K562 (cell line): Measurements from ENCODE around the gene LIMS2. TPM values are rescaled to one million over a fixed set of nuclear protein-coding genes. Genes with fewer than 3 reads are reported as not detected.

Experiments used
- ATAC-seq: fragments of 200-7000 bp; cut with Tn5 transposase; 3 replicates; pipeline ENCODE4 v1.9.1; 2020; ENCODE audit warnings: moderate library complexity
- BruUV-seq: library from RNA; stranded (reverse); fragments of 400-500 nt; replicated peaks from 2 replicates; lab custom pipeline; 2021; lab: Mats Ljungman, UMichigan
- CTCF ChIA-PET: fragments of 300-600 bp; formaldehyde crosslinking; extraction: SDS; loops from one replicate; lab custom pipeline; 2021; ENCODE audit warnings: low intra/inter-chr PET ratio; lab: Yijun Ruan, JAX
- POLR2A ChIA-PET: fragments of 300-600, 350-650 bp; sonication (Branson Sonifier 250); formaldehyde crosslinking; extraction: SDS; loops from one replicate; lab custom pipeline; 2021; ENCODE audit warnings: antibody characterized with exemption, inconsistent platforms; lab: Yijun Ruan, JAX
- DNase-seq, 4 experiments: peaks; one replicate each; pipeline versions ENCODE4 v3.0.0 to v3.0.0-alpha.2; 2011 to 2018; ENCODE audit warnings: low spot score in 3 of 4, mixed read lengths in 3 of 4; ENCODE audit errors: extremely low read depth in 1 of 4
- FAIRE-seq: peaks from 2 replicates; lab custom pipeline; 2011; peaks lifted over from hg19 to GRCh38; lab: Jason Lieb, UNC
- H2AFZ ChIP-seq: 2 replicates; pipeline ENCODE4 v1.6.0; 2011; ENCODE audit warnings: low read depth, low read length, control low read depth, inconsistent platforms
- H3K27ac ChIP-seq: fragments of 200-600 bp; 3 replicates; pipeline ENCODE4 v1.8.0; 2011; ENCODE audit warnings: low read depth, mild to moderate bottlenecking, control low read depth, inconsistent platforms, low read length, moderate library complexity, mixed read lengths; ENCODE audit errors: extremely low read depth
- H3K27me3 ChIP-seq, 2 experiments: fragments of 300-600 bp in 1 of 2; 2 replicates in 1 of 2; 3 replicates in 1 of 2; pipeline versions ENCODE4 v1.6.0 to v1.8.0; 2011; ENCODE audit warnings: inconsistent platforms in 2 of 2, low read length in 2 of 2, mild to moderate bottlenecking in 1 of 2, mixed read lengths in 1 of 2, moderate library complexity in 1 of 2; ENCODE audit not compliant: control insufficient read depth in 2 of 2, insufficient read depth in 2 of 2
- H3K36me3 ChIP-seq: fragments of 300-600 bp; 3 replicates; pipeline ENCODE4 v1.8.0; 2011; ENCODE audit warnings: mild to moderate bottlenecking, low read length, inconsistent platforms; ENCODE audit not compliant: control insufficient read depth, insufficient read depth
- H3K4me1 ChIP-seq, 2 experiments: fragments of 200-600 bp in 1 of 2; replicated peaks in 1 of 2; 2 replicates in 1 of 2; 3 replicates in 1 of 2; pipeline versions ENCODE4 v1.5.1 to v1.8.0; 2011; ENCODE audit warnings: inconsistent platforms in 2 of 2, low read length in 2 of 2, mild to moderate bottlenecking in 1 of 2, mixed read lengths in 1 of 2, moderate library complexity in 1 of 2; ENCODE audit not compliant: control insufficient read depth in 2 of 2, insufficient read depth in 2 of 2
- H3K4me2 ChIP-seq: 2 replicates; pipeline ENCODE4 v1.6.1; 2011; ENCODE audit warnings: low read length, control low read depth, inconsistent platforms, mixed read lengths; ENCODE audit not compliant: insufficient read depth
- H3K4me3 ChIP-seq: fragments of 200-600 bp; sonication (generic), shearing (Covaris generic); 2 replicates; pipeline ENCODE4 v1.5.1; 2016; ENCODE audit warnings: control low read depth, inconsistent platforms
- H3K79me2 ChIP-seq: fragments of 200-600 bp; 3 replicates; pipeline ENCODE4 v1.8.0; 2011; ENCODE audit warnings: low read length, inconsistent platforms; ENCODE audit not compliant: control insufficient read depth, insufficient read depth
- H3K9ac ChIP-seq, 2 experiments: 2 replicates each; pipeline versions ENCODE4 v1.6.0 to v1.6.1; 2011; ENCODE audit warnings: low read depth in 2 of 2, low read length in 2 of 2, control low read depth in 1 of 2, inconsistent platforms in 1 of 2, mild to moderate bottlenecking in 1 of 2, mixed read lengths in 1 of 2; ENCODE audit not compliant: insufficient read depth in 1 of 2
- H3K9me1 ChIP-seq: one replicate; pipeline ENCODE4 v1.6.0; 2011; ENCODE audit warnings: inconsistent platforms, mild to moderate bottlenecking, low read length, moderate library complexity; ENCODE audit not compliant: control insufficient read depth, insufficient read depth
- H3K9me3 ChIP-seq: replicated peaks from 2 replicates; pipeline ENCODE4 v1.5.1; 2011; ENCODE audit warnings: low read depth, low read length, inconsistent platforms; ENCODE audit not compliant: control insufficient read depth, insufficient read depth
- H4K20me1 ChIP-seq: replicated peaks from 2 replicates; pipeline ENCODE4 v1.6.1; 2011; ENCODE audit warnings: low read length, inconsistent platforms, mixed read lengths; ENCODE audit not compliant: control insufficient read depth, insufficient read depth
- COPS2 ChIP-seq: fragments of 450-650 bp; conservative IDR thresholded peaks from 2 replicates; pipeline ENCODE4 v1.6.1; 2016; ENCODE audit warnings: mild to moderate bottlenecking, moderate library complexity
- GATA2 ChIP-seq: sonication (generic); formaldehyde crosslinking; IDR thresholded peaks from 2 replicates; pipeline ENCODE4 v1.4.0; 2020; ENCODE audit warnings: mild to moderate bottlenecking, missing genetic modification reagents
- MAX ChIP-seq: sonication (generic); formaldehyde crosslinking; IDR thresholded peaks from 2 replicates; pipeline ENCODE4 v1.9.0; 2022; ENCODE audit warnings: mild to moderate bottlenecking, missing genetic modification reagents
- SNIP1 ChIP-seq: fragments of 450-650 bp; IDR thresholded peaks from 2 replicates; pipeline ENCODE4 v1.7.1; 2017; ENCODE audit warnings: low read depth, mild to moderate bottlenecking
- ZNF143 ChIP-seq: sonication (generic); formaldehyde crosslinking; IDR thresholded peaks from 2 replicates; pipeline ENCODE4 v1.9.0; 2022; ENCODE audit warnings: mild to moderate bottlenecking, missing genetic modification reagents
- WGBS: fragments of 100-300 bp; shearing (Covaris generic); methylation state at CpG from one replicate; pipeline ENCODE4 v1.1.6; 2016; ENCODE audit warnings: low coverage, mixed read lengths; ENCODE audit not compliant: insufficient coverage; ENCODE audit errors: missing lambda C conversion rate; 5-methylcytosine and 5-hydroxymethylcytosine counted together
- in situ Hi-C: fragments of 300-500 bp; cut with MboI; formaldehyde crosslinking; loops from 4 replicates; pipeline ENCODE4 v1.15.0; 2018; ENCODE audit warnings: inconsistent platforms, mixed read lengths
- intact Hi-C: fragments of 100-400 bp; cut with micrococcal nuclease; formaldehyde crosslinking; loops from 2 replicates; pipeline ENCODE4 v1.14.2; 2022
- polyA plus RNA-seq, 8 experiments: library from polyadenylated mRNA; depleted of rRNA in 4 of 8; stranded (reverse) in 5 of 8; unstranded in 3 of 8; fragments of >200 nt; fragmentation: Nextera tagmentation in 2 of 8; fragmentation: Illumina TruSeq in 1 of 8; extraction: Ambion mirVana in 2 of 8; extraction: Trizol in 1 of 8; gene quantifications; 2 replicates each; pipeline versions ENCODE4 v1.2.1 to v1.2.3, GENCODE V29; 2011 to 2014; ENCODE audit warnings: inconsistent platforms in 1 of 8, missing spikeins in 1 of 8
- total RNA-seq, 7 experiments: library from RNA; depleted of rRNA in 6 of 7; stranded (reverse); fragments of >200 nt in 6 of 7; fragmentation: Illumina TruSeq in 2 of 7; extraction: Trizol in 2 of 7; gene quantifications; 2 replicates each; pipeline versions ENCODE4 v1.2.1 to v1.2.3, GENCODE V29; 2011 to 2021; ENCODE audit warnings: low replicate concordance in 1 of 7

Gene LIMS2
- total and polyA plus RNA-seq, 9 of the 15 experiments (the other 6 are each of a cell fraction or from before 2014, with no cell fraction given): 0.04 to 0.22 TPM; not detected in 7

DNA sequence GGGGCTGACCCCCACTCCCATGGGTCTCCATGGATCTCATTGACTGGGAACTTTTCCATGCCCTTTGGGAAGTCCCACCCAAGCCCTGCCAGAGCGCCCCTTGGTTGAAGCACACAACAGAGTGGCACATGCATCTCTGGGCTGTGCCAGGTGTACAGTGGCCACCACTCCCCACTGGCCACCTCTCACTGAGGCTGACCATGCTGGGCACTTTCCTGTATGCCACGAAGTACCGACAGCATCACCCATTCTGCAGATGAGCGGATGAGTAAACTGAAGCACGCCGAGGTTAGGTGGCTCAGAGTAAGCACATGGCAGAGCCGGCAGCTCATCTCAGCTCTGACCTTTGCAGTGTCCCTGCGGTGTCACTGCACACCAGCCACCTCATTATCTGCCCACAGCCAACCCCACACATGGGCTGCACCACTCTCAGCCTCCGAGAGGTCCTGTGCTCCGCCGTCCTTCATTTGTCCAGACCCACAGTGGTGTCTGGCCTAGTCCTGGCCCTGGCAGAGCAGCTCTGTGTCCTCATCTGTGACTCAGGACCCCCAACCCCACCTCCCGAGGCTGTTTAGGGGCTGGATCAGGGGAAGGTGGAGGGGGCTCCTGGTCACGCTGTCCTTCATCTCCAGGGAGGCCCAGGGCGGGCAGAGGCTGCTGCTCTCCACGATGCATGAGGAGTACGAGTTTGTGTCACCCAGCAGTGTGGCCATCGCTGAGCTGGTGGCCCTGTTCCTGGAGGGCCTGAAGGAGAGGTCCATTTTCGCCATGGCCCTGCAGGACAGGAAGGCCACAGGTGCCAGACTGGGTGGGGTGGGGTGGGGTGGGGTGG lies 47.4 kb downstream of the LIMS2 start:
- BruUV-seq: no TSS peak
- Histone ChIP-seq H3K9me1 (no peaks in the 10 kb centered on the region), H4K20me1 (peaks cover 9% of the 10 kb centered on the region; the same call in 1 of the 2 replicates), H3K4me3 (no peak overlapping the region), H3K27me3 (peaks cover 38 to 96% of the 10 kb centered on the region in 2 experiments; a peak in 4 of 5 replicates), H3K4me2 (no peak overlapping the region), H3K79me2 (no peaks in the 10 kb centered on the region), H3K4me1 (peaks cover 0 to 46% of the 10 kb centered on the region in 2 experiments; a peak in 3 of 5 replicates), H3K36me3 (no peaks in the 10 kb centered on the region), H3K9me3 (no peaks in the 10 kb centered on the region), H2AFZ (no peak overlapping the region), H3K9ac (no peak overlapping the region; a peak in 1 of 4 replicates), H3K27ac (no peak overlapping the region)
- ChIA-PET POLR2A (interaction anchor here (0.5 to 1.0 kb wide), 4 partner anchors 14 to 77 kb away, joined by 3 to 4 read pairs (median 3); no protein-coding TSS in a partner anchor), CTCF (no interaction called here)
- in situ Hi-C loops (no loop called here), intact Hi-C loops (no loop called here)
- ATAC-seq (peak; percentile 15; the same call in 1 of the 3 replicates), FAIRE-seq (no peak), DNase-seq (no peak)
- 4% methylated on average over 17 of the region's 18 CpGs for WGBS
- no peak for TF ChIP-seq GATA2 (CRISPR knock-in tag)
- no peak for TF ChIP-seq ZNF143 (CRISPR knock-in tag)
- no peak for TF ChIP-seq SNIP1
- no peak for TF ChIP-seq COPS2
- peak; percentile 36; the same call in 1 of the 2 replicates for TF ChIP-seq MAX (CRISPR knock-in tag)
